Endothelial cell of umbilical vein (primary cell): ENCODE data around the gene CNNM4. TPM values are rescaled to one million over a fixed set of nuclear protein-coding genes. Genes with fewer than 3 reads are reported as not detected.

Source experiments
- BruUV-seq: library from RNA; stranded (reverse); fragments of 400-500 nt; replicated peaks from 2 replicates; lab custom pipeline; 2021; lab: Mats Ljungman, UMichigan
- CTCF ChIA-PET: fragments of 300-600, 350-600 bp; sonication (Branson Sonifier 250); formaldehyde crosslinking; loops from one replicate; lab custom pipeline; 2021; ENCODE audit warnings: antibody characterized with exemption, inconsistent platforms; lab: Charles Lee
- POLR2A ChIA-PET: fragments of 300-600, 350-600 bp; sonication (Branson Sonifier 250); formaldehyde crosslinking; loops from one replicate; lab custom pipeline; 2021; ENCODE audit warnings: antibody characterized with exemption, inconsistent platforms; lab: Charles Lee
- DNase-seq: peaks from one replicate; pipeline ENCODE4 v3.0.0-alpha.2; 2011; ENCODE audit warnings: low read depth, low spot score
- FAIRE-seq: peaks from 2 replicates; lab custom pipeline; 2011; peaks lifted over from hg19 to GRCh38; lab: Jason Lieb, UNC
- H2AFZ ChIP-seq: 2 replicates; pipeline ENCODE4 v1.6.0; 2012; ENCODE audit warnings: low read depth, low read length, control low read depth, inconsistent platforms
- H3K27ac ChIP-seq: 2 replicates; pipeline ENCODE4 v1.5.1; 2011; ENCODE audit warnings: low read depth, mild to moderate bottlenecking, control low read depth, low read length, moderate library complexity; ENCODE audit not compliant: insufficient read depth
- H3K27me3 ChIP-seq, 2 experiments: 2 replicates each; pipeline versions ENCODE4 v1.6.0 to v1.6.1; 2011; ENCODE audit warnings: low read length in 2 of 2, mixed read lengths in 1 of 2; ENCODE audit not compliant: control insufficient read depth in 2 of 2, insufficient read depth in 2 of 2
- H3K36me3 ChIP-seq, 2 experiments: 2 replicates in 1 of 2; 3 replicates in 1 of 2; pipeline ENCODE4 v1.5.1; 2011; ENCODE audit warnings: low read length in 2 of 2, mild to moderate bottlenecking in 1 of 2, moderate library complexity in 1 of 2; ENCODE audit not compliant: control insufficient read depth in 2 of 2, insufficient read depth in 2 of 2; ENCODE audit errors: extremely low read depth in 1 of 2
- H3K4me1 ChIP-seq: 3 replicates; pipeline ENCODE4 v1.5.1; 2011; ENCODE audit warnings: mild to moderate bottlenecking, low read length; ENCODE audit not compliant: control insufficient read depth, insufficient read depth; ENCODE audit errors: extremely low read depth
- H3K4me2 ChIP-seq: 2 replicates; pipeline ENCODE4 v1.6.1; 2011; ENCODE audit warnings: low read length, control low read depth, mixed read lengths; ENCODE audit not compliant: insufficient read depth
- H3K4me3 ChIP-seq, 3 experiments: fragments of 200-600 bp in 1 of 3; sonication (generic), shearing (Covaris generic) in 1 of 3; replicated peaks in 1 of 3; 2 replicates each; pipeline ENCODE4 v1.5.1; 2011 to 2016; ENCODE audit warnings: control low read depth in 3 of 3, low read length in 3 of 3, mild to moderate bottlenecking in 2 of 3, inconsistent platforms in 1 of 3, low read depth in 1 of 3, moderate library complexity in 1 of 3; ENCODE audit not compliant: insufficient read depth in 1 of 3
- H3K79me2 ChIP-seq: 2 replicates; pipeline ENCODE4 v1.6.0; 2012; ENCODE audit warnings: low read length, inconsistent platforms; ENCODE audit not compliant: control insufficient read depth, insufficient read depth
- H3K9ac ChIP-seq: replicated peaks from 2 replicates; pipeline ENCODE3; 2011; ENCODE audit warnings: low read length, control low read depth; ENCODE audit not compliant: insufficient read depth; ENCODE audit errors: extremely low read depth
- H3K9me1 ChIP-seq: replicated peaks from 3 replicates; pipeline ENCODE4 v1.6.0; 2011; ENCODE audit warnings: mild to moderate bottlenecking, low read length; ENCODE audit not compliant: control insufficient read depth, insufficient read depth; ENCODE audit errors: extremely low read depth
- H3K9me3 ChIP-seq: replicated peaks from 2 replicates; pipeline ENCODE4 v1.5.1; 2012; ENCODE audit warnings: low read length, inconsistent platforms; ENCODE audit not compliant: control insufficient read depth, insufficient read depth
- H4K20me1 ChIP-seq: replicated peaks from 2 replicates; pipeline ENCODE3; 2011; ENCODE audit warnings: mild to moderate bottlenecking, low read length; ENCODE audit not compliant: control insufficient read depth, insufficient read depth; ENCODE audit errors: extremely low read depth
- CTCF ChIP-seq, 2 donors: IDR thresholded peaks; 1 replicate in 1 of 2; 2 replicates in 1 of 2; pipeline ENCODE4 v1.5.1; 2011; ENCODE audit warnings: low read length in 2 of 2, mild to moderate bottlenecking in 2 of 2, moderate library complexity in 2 of 2, control low read depth in 1 of 2, inconsistent platforms in 1 of 2, low read depth in 1 of 2; ENCODE audit not compliant: insufficient read depth in 1 of 2; ENCODE audit errors: extremely low read depth in 1 of 2
- EZH2 ChIP-seq: IDR thresholded peaks from 2 replicates; pipeline ENCODE4 v1.6.1; 2012; ENCODE audit warnings: borderline replicate concordance, low read depth, mild to moderate bottlenecking, moderate library complexity, low read length, inconsistent platforms; ENCODE audit not compliant: severe bottlenecking
- FOS ChIP-seq: IDR thresholded peaks from 2 replicates; pipeline ENCODE4 v1.6.1; 2011; ENCODE audit warnings: mild to moderate bottlenecking, low read length, moderate library complexity, borderline replicate concordance; ENCODE audit not compliant: insufficient read depth
- GATA2 ChIP-seq: IDR thresholded peaks from 2 replicates; pipeline ENCODE4 v1.7.0; 2011; ENCODE audit warnings: low read depth, mild to moderate bottlenecking, moderate library complexity, mixed read lengths, low read length; ENCODE audit not compliant: insufficient read length, insufficient read depth
- JUN ChIP-seq: IDR thresholded peaks from 2 replicates; pipeline ENCODE4 v1.6.1; 2011; ENCODE audit warnings: borderline replicate concordance, low read depth; ENCODE audit not compliant: insufficient read length, insufficient read depth
- MAX ChIP-seq: IDR thresholded peaks from 2 replicates; pipeline ENCODE4 v1.6.1; 2011; ENCODE audit not compliant: insufficient read depth, insufficient read length
- MYC ChIP-seq: IDR thresholded peaks from one replicate; pipeline ENCODE4 v1.6.1; 2011; ENCODE audit warnings: mild to moderate bottlenecking, low read depth, low read length
- POLR2A ChIP-seq: IDR thresholded peaks from 2 replicates; pipeline ENCODE4 v1.6.1; 2012; ENCODE audit warnings: low read depth, mild to moderate bottlenecking, control low read depth, low read length
- POLR2AphosphoS5 ChIP-seq: IDR thresholded peaks from 2 replicates; pipeline ENCODE4 v1.6.1; 2012; ENCODE audit warnings: low read depth, mild to moderate bottlenecking, control low read depth, low read length, moderate library complexity; ENCODE audit not compliant: insufficient read depth
- dilution Hi-C: fragments of 300-500 bp; cut with MboI; formaldehyde crosslinking; loops from one replicate; pipeline ENCODE4 v1.15.0; 2019; ENCODE audit warnings: low sequenced_read_pairs; ENCODE audit not compliant: extremely low pct_ligation_motif_present
- intact Hi-C: fragments of 100-400 bp; cut with micrococcal nuclease; formaldehyde crosslinking; loops from one replicate; pipeline ENCODE4 v1.10.0; 2022
- polyA plus RNA-seq, 4 experiments: library from polyadenylated mRNA; depleted of rRNA in 3 of 4; stranded (reverse) in 3 of 4; unstranded in 1 of 4; fragments of >200 nt; gene quantifications; 2 replicates each; pipeline versions ENCODE4 v1.2.1 to v1.2.3, GENCODE V29; 2011 to 2012; ENCODE audit warnings: missing spikeins in 1 of 4
- total RNA-seq: library from RNA; stranded (reverse); gene quantifications from 2 replicates; pipeline ENCODE4 v1.2.3, GENCODE V29; 2021

CNNM4 gene
- total and polyA plus RNA-seq, 2 donors (not counting 3 experiments of a cell fraction or from before 2014, with no cell fraction given): 4.7 to 5.3 TPM

GRCh38 chr2:96739076-96739632, 21.5 kb upstream of the CNNM4 start:
- Histone ChIP-seq H3K79me2 (peaks cover 6% of the 10 kb centered on the region), H3K4me1 (peaks cover 16% of the 10 kb centered on the region), H3K9me1 (no peaks in the 10 kb centered on the region), H4K20me1 (no peaks in the 10 kb centered on the region), H3K9ac (peak overlapping the region; percentile 88), H3K4me2 (peak overlapping the region; percentile 59), H3K27ac (peak overlapping the region; percentile 58), H2AFZ (peak overlapping the region; percentile 98), H3K27me3 (no peaks in the 10 kb centered on the region), H3K36me3 (peaks cover 0 to 4% of the 10 kb centered on the region in 2 experiments), H3K4me3 (peak overlapping the region; percentile 76 to 91 (median 84)), H3K9me3 (no peaks in the 10 kb centered on the region)
- dilution Hi-C loops: no loop called here
- intact Hi-C loops: no loop called here
- FAIRE-seq: peak; percentile 74
- TSS peak; percentile 12 for BruUV-seq
- no peak for DNase-seq
- ChIA-PET CTCF (interaction anchor here (1.4 to 1.9 kb wide), 2 partner anchors 22 to 25 kb away, joined by 4 read pairs; no protein-coding TSS in a partner anchor), POLR2A (no interaction called here)
- no peak for TF ChIP-seq MAX
- no peak for TF ChIP-seq POLR2A
- no peak for TF ChIP-seq FOS

GRCh38 chr2:96739633-96740428, 20.9 kb upstream of the CNNM4 start, which contains the start of gene LMAN2L:
Gene LMAN2L, minus strand, starts transcription at chr2:96740064. Its CDS starts 24 bp downstream, at chr2:96740040.
- ChIA-PET CTCF (no interaction called here), POLR2A (no interaction called here)
- intact Hi-C loops: loop anchor here (1.0 to 5.0 kb wide), 4 partner anchors 20 to 473 kb away; partner anchors contain the start of genes CIAO1, CNNM4, KANSL3 and TMEM127
- no TSS peak for BruUV-seq
- dilution Hi-C loops: no loop called here
- Histone ChIP-seq H3K9me3 (no peaks in the 10 kb centered on the region), H3K4me1 (peaks cover 16% of the 10 kb centered on the region), H3K36me3 (peaks cover 0 to 2% of the 10 kb centered on the region in 2 experiments), H3K27me3 (peaks cover 0 to 2% of the 10 kb centered on the region in 2 experiments), H3K27ac (peak within 1 kb of the TSS; percentile 58), H3K79me2 (peaks cover 6% of the 10 kb centered on the region), H3K4me3 (peak within 1 kb of the TSS; percentile 76 to 91 (median 84)), H4K20me1 (no peaks in the 10 kb centered on the region), H2AFZ (peak within 1 kb of the TSS; percentile 98), H3K9me1 (no peaks in the 10 kb centered on the region), H3K9ac (peak within 1 kb of the TSS; percentile 88), H3K4me2 (peak within 1 kb of the TSS; percentile 99)
- FAIRE-seq (peak; percentile 99), DNase-seq (peak; percentile 98)
- TF ChIP-seq EZH2 (no peak), MAX (no peak), JUN (no peak), POLR2A (peak; percentile 85), MYC (no peak), POLR2AphosphoS5 (peak; percentile 63), CTCF (IDR thresholded peaks at IDR 0.05; ENCODE audit: extremely low read depth in 1 of 2, insufficient read depth in 1 of 2, low read depth in 1 of 2, low read length in 2 of 2) (no peak), GATA2 (no peak), FOS (no peak)
